ENCODE data around the gene ARL11.

DNA sequence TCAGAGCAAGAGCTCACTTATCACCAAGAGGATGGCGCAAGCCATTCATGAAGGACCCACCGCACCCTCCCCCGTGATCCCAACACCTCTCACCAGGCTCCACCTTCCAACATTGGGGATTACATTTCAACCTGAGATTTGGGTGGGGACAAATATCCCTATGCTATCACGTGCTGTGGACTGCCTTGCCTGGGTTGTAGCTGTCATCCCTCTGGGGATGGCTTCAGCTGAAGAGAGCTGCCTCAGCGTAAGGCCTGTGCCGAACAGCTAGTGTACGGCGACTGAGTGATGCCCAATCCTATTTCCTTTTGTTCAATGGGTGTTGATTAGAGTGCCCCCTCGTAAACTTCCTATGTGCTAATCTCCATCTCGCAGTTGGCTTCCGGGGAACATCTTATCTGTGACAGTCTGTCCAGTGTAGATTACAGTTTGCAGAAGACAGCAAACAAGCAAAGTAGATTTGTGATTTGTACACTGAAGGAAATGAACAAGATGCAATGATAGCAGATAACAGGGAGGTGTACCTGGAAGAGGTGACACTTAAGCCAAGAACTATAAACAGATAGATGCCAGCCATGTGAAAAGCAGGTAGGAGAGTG, 31.2 kb upstream of the ARL11 start:
- no peak for TF ChIP-seq POLR2AphosphoS5 (IDR thresholded peaks at IDR 0.05)
- TF ChIP-seq POLR2A (IDR thresholded peaks at IDR 0.05), result no peak
